Lower leg skin (tissue), 4 donors: ENCODE results near the gene DNAI1. TPM values are rescaled to one million over a fixed set of nuclear protein-coding genes. Genes with fewer than 3 reads are reported as not detected.
"Not testable (repeated sequence)": the region's sequence is repeated elsewhere in the genome, so short reads cannot be mapped to it uniquely, and the experiment has no call there.

Source experiments
- DNase-seq, 2 donors: peaks; one replicate each; pipeline ENCODE4 v3.0.0-alpha.2; 2019; ENCODE audit warnings: low spot score in 2 of 2
- H3K4me3 ChIP-seq: fragments of 200-600 bp; sonication (generic); 2 replicates; pipeline ENCODE4 v1.5.1; 2017; ENCODE audit warnings: mild to moderate bottlenecking, low read depth; ENCODE audit not compliant: poor library complexity, severe bottlenecking
- POLR2A ChIP-seq, 2 donors: fragments of 450-650 bp; IDR thresholded peaks; one replicate each; pipeline ENCODE4 v1.6.1; 2016 to 2017; ENCODE audit warnings: antibody characterized with exemption in 2 of 2, mild to moderate bottlenecking in 1 of 2, moderate library complexity in 1 of 2
- WGBS, 2 donors: methylation state at CpG; one replicate each; pipeline ENCODE4 v1.1.5; 2018; 5-methylcytosine and 5-hydroxymethylcytosine counted together
- intact Hi-C: fragments of 100-400 bp; cut with DNase I; formaldehyde crosslinking; loops from one replicate; pipeline ENCODE4 v1.15.0; 2023; ENCODE audit warnings: low total_unique reads
- total RNA-seq, 4 donors: library from RNA; depleted of rRNA; stranded (reverse); fragments of >200 nt; gene quantifications; one replicate each; pipeline ENCODE4 v1.1.0, GENCODE V29; 2016
- TF ChIP-seq, protein P1 (sequence below), 3 donors: fragments of 450-650 bp; IDR thresholded peaks; one replicate each; pipeline ENCODE4 v1.5.1; 2016; ENCODE audit warnings: antibody characterized with exemption in 3 of 3, mild to moderate bottlenecking in 3 of 3, moderate library complexity in 2 of 3

Gene DNAI1
- total RNA-seq, 4 donors from 2014 or later = not detected

DNA sequence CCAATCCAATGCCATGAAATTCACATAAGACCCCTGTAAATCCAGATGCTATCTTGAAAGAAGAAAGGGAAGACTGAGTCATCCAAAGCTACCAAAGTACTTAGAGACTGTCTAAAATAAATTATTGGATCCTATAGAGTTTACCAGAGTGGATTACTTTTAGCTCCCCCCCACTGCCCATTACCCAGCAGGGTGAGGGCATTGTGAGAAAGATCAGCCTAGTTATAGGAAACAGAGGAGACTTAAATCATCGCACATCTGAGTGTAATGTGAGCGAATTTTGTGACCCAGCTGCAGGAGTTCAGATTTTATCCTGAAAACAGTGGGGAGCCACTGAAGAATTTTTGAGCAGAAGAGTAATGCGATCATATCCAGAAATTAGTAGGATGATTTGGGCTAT lies 65.7 kb downstream of the DNAI1 start:
- no peak overlapping the region for H3K4me3 ChIP-seq
- no peak for DNase-seq
- 77 to 87% methylated on average over 3 of the region's 3 CpGs for WGBS, 2 donors
- TF ChIP-seq, protein P1, sequence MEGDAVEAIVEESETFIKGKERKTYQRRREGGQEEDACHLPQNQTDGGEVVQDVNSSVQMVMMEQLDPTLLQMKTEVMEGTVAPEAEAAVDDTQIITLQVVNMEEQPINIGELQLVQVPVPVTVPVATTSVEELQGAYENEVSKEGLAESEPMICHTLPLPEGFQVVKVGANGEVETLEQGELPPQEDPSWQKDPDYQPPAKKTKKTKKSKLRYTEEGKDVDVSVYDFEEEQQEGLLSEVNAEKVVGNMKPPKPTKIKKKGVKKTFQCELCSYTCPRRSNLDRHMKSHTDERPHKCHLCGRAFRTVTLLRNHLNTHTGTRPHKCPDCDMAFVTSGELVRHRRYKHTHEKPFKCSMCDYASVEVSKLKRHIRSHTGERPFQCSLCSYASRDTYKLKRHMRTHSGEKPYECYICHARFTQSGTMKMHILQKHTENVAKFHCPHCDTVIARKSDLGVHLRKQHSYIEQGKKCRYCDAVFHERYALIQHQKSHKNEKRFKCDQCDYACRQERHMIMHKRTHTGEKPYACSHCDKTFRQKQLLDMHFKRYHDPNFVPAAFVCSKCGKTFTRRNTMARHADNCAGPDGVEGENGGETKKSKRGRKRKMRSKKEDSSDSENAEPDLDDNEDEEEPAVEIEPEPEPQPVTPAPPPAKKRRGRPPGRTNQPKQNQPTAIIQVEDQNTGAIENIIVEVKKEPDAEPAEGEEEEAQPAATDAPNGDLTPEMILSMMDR (IDR thresholded peaks at IDR 0.05) = no peak
- no peak for TF ChIP-seq POLR2A (IDR thresholded peaks at IDR 0.05)
- intact Hi-C loops = no loop called here

DNA sequence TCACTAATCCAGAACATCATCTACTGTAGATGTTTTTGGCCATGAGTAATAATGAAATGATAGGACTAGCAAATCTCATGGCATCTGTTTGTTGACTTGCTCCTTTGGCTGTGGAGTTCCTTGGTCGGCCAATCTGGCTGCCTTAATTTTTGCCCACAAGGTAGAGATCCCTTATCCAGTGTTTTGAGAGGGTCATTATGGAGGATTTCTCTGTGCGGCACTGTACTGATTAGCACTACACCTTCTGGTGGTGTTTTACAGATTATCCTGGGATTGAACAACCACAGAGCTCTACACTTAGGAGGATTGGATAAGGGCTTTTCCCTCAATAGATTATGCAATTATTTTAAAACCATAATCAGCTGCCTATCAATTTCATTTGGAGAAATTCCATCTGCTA lies 67.4 kb downstream of the DNAI1 start:
- intact Hi-C loops = no loop called here

DNA sequence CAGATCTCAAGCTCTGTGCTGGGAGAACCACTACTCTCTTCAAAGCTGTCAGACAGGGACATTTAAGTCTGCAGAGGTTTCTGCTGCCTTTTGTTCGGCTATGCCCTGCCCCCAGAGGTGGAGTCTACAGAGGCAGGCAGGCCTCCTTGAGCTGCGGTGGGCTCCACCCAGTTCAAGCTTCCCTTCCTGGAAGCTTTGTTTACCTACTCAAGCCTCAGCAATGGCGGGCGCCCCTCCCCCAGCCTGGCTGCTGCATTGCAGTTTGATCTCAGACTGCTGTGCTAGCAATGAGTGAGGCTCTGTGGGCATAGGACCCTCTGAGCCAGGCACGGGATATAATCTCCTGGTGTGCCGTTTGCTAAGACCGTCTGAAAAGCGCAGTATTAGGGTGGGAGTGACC lies 73.4 kb downstream of the DNAI1 start:
- intact Hi-C loops, H3K4me3 ChIP-seq, DNase-seq: not testable (repeated sequence)
- WGBS, 2 donors = 98 to 100% methylated on average over 4 to 8 of the region's 8 CpGs

More for the DNA sequence above, 67.4 kb downstream of the DNAI1 start:
- H3K4me3 ChIP-seq = no peak overlapping the region
- no peak for DNase-seq
- TF ChIP-seq, protein P1 (IDR thresholded peaks at IDR 0.05) = no peak
- no peak for TF ChIP-seq POLR2A (IDR thresholded peaks at IDR 0.05)
- WGBS, 2 donors = 83 to 94% methylated on average over 2 of the region's 2 CpGs

DNA sequence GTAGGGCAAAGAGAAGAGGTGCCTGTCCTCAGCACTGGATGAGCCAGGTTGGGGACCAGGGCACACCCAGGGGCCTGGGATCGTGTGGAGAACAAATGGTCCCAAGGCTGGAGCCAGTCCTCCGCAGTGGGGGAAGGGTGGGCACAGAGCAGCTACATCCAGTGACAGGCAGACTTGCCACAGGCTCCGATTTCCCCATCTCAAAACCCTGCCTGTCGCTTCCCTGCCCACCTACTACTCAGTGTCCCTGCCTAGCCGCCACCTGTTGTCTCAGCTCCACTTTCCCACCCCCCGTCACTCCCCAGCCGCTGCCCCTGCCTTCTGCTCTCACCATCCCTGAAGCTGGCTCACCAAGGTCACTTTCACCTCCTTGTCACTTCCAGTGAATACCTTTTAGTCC lies 78.1 kb downstream of the DNAI1 start:
- intact Hi-C loops = no loop called here
- TF ChIP-seq, protein P1 (IDR thresholded peaks at IDR 0.05) = no peak
- TF ChIP-seq POLR2A (IDR thresholded peaks at IDR 0.05) = no peak
- peak in 1 of 2 donors; percentile 78 for DNase-seq
- no peak overlapping the region for H3K4me3 ChIP-seq
- WGBS, 2 donors = 63 to 77% methylated on average over 7 of the region's 7 CpGs

DNA sequence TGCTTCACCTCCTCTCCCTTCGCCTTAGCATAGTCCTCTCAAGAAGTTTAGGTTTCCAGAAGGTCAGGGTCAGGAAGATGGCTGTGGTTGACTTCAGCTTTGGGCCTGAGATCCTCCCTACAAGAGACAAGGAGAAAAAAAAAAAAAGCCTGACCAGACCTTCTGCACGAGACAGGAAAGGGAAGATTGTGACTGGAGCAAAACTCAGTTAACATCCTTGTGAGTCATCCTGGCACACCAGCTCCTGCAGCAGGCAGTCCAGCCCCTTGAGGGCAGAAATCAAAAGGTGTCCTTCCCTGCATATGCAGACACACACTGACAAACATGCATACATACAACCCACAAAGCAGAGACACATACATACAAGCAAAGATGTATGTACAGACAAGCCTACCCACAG lies 82.2 kb downstream of the DNAI1 start:
- WGBS, 2 donors = 57 to 59% methylated on average over 2 of the region's 2 CpGs
- H3K4me3 ChIP-seq = no peak overlapping the region
- intact Hi-C loops = no loop called here
- no peak for TF ChIP-seq POLR2A (IDR thresholded peaks at IDR 0.05)
- TF ChIP-seq, protein P1 (IDR thresholded peaks at IDR 0.05) = no peak
- DNase-seq = no peak

DNA sequence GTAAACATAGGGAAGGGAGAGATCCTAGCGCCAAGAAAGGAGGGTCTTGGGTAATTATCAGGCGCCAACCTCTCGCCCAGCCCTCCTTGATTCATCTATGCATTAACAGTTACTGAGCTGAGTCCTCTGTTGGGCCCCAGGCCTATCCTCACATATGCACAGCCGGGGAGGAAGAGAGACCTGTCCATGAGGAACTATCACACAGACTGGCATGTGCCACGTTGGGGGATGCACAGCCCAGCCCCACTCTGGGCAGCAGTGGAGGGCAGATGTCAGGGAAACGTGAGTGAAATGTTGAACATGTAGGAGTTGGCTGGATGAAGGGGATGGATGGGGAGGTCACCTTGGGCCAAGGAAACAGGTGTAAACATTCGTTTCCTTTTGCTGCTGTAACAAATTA lies 82.9 kb downstream of the DNAI1 start:
- intact Hi-C loops = no loop called here
- DNase-seq = no peak
- H3K4me3 ChIP-seq = no peak overlapping the region
- 83 to 85% methylated on average over 7 of the region's 7 CpGs for WGBS, 2 donors
- no peak for TF ChIP-seq POLR2A (IDR thresholded peaks at IDR 0.05)
- TF ChIP-seq, protein P1 (IDR thresholded peaks at IDR 0.05) = no peak
